GM19395 (cell line): ENCODE measurements around the gene TMEM88.

Experiments used
- ATAC-seq: cut with Tn5 transposase; IDR thresholded peaks from one replicate; pipeline ENCODE4 v1.9.1; 2021; ENCODE audit warnings: mild to moderate bottlenecking, moderate library complexity; ENCODE audit not compliant: unreplicated experiment

Gene TMEM88

DNA sequence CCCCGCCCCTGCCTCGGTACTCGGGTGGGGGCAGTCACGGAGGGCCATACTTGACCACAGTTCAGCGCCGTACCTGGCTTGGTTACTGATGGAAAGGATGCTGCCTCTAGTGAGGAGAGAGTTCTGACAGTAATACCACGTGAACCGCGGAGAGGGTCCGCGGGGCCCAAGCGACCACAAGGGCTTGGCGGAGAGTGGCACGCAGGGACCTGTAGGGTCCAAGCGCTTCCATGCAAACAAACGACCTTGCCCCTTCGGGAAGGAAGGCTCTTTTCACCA is 11.7 kb upstream of the TMEM88 start:
- ATAC-seq = no peak

DNA sequence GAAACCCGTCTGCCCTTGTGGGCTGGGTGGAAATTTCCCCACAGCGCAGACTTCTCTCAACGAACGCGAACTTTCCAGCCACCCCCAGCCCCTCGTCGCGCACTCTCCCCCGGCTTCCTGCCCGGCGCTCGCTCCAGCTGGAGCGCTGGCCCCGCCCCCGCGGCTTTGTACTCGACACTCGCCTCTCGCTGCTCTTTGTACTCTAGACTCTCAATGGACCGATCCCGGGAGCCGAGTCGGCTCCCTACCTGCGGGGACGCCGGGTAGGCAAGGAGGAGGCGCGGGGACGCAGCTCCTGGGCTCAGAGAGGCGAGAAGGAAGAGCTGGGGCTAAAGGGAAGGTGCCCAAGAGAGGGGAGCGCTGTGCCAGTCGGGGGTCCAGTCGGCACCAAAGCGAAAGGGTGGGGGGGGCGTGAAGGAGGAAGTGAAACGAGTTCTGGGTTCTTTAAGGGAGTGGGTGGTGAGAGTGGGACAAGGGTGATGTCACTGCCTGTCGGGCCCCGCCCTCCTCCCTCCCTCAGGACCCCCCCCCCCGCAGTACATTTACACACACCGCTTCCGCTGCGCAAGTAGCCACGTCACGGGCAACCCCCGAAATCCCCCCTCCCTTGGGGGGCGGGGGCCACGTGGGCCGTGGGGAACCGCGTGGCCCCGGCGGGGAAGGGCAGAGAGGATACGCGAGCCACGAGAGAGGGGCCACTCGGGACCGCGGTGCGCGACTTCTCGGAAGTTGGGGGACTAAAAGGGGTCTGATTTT is 11.2 kb upstream of the TMEM88 start:
- peak; percentile 33 for ATAC-seq

DNA sequence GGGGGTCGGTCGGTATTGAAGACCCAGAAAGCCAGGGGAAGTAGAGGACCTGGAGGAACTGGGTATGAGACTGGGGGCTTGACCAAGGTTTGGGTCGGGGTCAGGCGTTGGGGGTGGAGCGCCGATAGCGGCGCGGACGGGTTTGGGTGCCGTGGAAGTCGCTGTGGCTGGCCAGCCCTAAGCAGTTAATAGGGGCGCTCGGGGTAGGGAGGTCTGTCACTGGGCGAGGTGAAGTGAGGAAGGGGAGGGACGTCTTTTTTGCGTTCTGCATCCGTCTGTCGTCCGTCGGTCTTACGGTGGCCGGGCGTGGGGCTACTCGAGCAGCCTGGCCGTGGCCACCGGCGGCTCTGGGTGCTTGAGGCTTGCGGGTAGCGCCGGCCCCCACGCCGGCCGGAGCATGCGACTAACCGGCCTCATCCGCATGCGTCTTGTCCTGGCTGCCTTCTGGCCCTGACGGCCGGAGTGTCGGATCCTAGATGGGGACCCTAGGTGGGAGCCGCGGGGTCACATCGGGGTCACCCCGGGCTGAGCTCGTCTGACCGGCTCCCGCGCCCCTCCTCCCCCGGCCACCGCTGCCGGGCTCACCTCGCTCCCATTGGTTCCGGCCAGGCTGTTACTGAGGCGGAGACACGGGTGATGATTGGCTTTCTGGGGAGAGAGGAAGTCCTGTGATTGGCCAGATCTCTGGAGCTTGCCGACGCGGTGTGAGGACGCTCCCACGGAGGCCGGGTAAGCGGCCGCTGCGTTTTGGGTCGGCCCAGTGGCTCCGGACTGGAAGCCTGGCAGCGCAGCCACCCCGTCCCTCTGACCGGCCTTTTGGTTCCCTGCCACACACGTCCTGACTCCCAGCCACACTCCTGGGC is 10.3 kb upstream of the TMEM88 start:
- ATAC-seq = peak; percentile 52

DNA sequence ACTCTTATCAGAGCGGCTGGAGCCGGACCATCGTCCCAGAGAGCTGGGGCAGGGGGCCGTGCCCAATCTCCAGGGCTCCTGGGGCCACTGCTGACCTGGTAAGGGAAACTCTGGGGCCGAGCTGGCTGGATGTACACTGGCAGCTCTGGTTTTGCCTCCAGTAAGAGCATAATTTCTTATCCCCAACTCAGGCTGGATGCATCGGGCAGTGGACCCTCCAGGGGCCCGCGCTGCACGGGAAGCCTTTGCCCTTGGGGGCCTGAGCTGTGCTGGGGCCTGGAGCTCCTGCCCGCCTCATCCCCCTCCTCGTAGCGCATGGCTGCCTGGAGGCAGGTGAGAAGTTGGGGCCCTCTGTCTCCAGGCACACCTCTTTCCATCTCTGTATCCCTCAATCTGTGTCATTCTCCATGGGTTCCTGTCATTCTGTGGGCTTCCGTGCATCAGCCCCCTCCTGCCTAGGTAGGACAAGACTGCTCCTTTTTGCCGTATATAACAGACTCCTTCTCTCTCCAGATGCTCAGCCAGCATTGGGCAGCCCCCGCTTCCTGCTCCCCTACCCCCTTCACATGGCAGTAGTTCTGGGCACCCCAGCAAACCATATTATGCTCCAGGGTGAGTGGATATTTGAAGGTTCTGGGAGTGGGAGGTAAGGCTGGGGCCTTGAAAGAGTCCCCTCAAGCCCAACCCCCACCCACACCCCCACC is 9.4 kb upstream of the TMEM88 start:
- ATAC-seq = no peak

DNA sequence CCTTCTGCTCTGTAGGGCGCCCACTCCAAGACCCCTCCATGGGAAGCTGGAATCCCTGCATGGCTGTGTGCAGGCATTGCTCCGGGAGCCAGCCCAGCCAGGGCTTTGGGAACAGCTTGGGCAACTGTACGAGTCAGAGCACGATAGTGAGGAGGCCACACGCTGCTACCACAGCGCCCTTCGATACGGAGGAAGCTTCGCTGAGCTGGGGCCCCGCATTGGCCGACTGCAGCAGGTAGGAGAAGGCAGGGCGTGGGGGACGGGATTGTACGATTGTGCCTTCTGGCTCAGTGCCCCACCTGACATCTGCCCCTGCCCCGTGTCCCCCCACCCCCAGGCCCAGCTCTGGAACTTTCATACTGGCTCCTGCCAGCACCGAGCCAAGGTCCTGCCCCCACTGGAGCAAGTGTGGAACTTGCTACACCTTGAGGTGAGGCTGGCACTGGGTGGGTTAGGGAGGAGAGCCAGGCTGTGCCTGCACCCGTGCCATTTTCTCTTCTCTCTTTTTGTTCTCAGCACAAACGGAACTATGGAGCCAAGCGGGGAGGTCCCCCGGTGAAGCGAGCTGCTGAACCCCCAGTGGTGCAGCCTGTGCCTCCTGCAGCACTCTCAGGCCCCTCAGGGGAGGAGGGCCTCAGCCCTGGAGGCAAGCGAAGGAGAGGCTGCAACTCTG is 8.7 kb upstream of the TMEM88 start:
- ATAC-seq = no peak

DNA sequence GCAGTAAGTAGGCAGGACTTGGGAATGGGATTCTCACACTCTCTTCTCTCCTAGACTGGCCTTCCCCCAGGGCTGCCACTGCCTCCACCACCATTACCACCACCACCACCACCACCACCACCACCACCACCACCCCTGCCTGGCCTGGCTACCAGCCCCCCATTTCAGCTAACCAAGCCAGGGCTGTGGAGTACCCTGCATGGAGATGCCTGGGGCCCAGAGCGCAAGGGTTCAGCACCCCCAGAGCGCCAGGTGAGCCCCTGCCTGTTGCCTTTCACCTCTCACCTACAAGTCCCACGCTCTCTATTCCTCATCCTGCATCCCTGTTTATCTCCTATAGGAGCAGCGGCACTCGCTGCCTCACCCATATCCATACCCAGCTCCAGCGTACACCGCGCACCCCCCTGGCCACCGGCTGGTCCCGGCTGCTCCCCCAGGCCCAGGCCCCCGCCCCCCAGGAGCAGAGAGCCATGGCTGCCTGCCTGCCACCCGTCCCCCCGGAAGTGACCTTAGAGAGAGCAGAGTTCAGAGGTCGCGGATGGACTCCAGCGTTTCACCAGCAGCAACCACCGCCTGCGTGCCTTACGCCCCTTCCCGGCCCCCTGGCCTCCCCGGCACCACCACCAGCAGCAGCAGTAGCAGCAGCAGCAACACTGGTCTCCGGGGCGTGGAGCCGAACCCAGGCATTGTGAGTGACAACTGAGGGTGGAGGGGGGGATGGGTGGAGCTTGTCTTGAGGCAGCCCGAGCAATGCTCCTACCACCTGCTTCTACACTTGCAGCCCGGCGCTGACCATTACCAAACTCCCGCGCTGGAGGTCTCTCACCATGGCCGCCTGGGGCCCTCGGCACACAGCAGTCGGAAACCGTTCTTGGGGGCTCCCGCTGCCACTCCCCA is 7.9 kb upstream of the TMEM88 start:
- ATAC-seq = no peak

DNA sequence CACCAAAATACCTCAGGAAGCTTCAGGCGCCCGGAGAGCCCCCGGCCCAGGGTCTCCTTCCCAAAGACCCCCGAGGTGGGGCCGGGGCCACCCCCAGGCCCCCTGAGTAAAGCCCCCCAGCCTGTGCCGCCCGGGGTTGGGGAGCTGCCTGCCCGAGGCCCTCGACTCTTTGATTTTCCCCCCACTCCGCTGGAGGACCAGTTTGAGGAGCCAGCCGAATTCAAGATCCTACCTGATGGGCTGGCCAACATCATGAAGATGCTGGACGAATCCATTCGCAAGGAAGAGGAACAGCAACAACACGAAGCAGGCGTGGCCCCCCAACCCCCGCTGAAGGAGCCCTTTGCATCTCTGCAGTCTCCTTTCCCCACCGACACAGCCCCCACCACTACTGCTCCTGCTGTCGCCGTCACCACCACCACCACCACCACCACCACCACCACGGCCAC is 6.7 kb upstream of the TMEM88 start:
- ATAC-seq = no peak

DNA sequence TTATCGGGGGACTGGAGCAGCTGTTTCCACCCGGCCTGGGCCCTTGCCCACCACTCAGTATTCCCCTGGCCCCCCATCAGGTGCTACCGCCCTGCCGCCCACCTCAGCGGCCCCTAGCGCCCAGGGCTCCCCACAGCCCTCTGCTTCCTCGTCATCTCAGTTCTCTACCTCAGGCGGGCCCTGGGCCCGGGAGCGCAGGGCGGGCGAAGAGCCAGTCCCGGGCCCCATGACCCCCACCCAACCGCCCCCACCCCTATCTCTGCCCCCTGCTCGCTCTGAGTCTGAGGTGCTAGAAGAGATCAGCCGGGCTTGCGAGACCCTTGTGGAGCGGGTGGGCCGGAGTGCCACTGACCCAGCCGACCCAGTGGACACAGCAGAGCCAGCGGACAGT is 6.1 kb upstream of the TMEM88 start:
- ATAC-seq = no peak

DNA sequence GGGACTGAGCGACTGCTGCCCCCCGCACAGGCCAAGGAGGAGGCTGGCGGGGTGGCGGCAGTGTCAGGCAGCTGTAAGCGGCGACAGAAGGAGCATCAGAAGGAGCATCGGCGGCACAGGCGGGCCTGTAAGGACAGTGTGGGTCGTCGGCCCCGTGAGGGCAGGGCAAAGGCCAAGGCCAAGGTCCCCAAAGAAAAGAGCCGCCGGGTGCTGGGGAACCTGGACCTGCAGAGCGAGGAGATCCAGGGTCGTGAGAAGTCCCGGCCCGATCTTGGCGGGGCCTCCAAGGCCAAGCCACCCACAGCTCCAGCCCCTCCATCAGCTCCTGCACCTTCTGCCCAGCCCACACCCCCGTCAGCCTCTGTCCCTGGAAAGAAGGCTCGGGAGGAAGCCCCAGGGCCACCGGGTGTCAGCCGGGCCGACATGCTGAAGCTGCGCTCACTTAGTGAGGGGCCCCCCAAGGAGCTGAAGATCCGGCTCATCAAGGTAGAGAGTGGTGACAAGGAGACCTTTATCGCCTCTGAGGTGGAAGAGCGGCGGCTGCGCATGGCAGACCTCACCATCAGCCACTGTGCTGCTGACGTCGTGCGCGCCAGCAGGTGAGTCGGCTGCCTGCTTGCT is 5.6 kb upstream of the TMEM88 start:
- ATAC-seq = no peak

DNA sequence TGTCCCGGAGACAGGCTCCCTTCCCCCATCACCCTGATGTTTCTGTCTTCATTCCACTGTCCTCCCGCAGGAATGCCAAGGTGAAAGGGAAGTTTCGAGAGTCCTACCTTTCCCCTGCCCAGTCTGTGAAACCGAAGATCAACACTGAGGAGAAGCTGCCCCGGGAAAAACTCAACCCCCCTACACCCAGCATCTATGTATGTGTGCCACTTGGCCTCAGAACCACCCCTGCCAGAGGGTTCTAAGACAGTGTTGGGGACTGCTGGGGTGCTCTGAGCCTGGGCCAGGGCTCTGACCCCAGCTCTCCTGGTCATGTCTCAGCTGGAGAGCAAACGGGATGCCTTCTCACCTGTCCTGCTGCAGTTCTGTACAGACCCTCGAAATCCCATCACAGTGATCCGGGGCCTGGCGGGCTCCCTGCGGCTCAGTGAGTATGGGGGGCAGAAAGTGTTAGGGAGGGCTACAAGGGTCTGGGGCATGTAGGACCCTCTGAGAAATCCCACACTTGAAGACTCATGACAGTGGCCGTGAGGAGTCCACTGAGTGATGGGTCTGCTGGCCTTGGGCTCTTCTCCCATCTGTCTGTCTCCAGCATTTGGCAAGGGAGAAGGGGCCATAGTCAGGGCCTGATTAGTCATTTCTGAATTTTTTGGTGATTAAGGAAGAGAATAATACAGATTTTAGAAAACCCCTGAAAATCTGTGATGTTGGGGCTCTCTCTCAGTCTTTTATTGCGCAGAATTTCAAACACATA is 4.9 kb upstream of the TMEM88 start:
- no peak for ATAC-seq

DNA sequence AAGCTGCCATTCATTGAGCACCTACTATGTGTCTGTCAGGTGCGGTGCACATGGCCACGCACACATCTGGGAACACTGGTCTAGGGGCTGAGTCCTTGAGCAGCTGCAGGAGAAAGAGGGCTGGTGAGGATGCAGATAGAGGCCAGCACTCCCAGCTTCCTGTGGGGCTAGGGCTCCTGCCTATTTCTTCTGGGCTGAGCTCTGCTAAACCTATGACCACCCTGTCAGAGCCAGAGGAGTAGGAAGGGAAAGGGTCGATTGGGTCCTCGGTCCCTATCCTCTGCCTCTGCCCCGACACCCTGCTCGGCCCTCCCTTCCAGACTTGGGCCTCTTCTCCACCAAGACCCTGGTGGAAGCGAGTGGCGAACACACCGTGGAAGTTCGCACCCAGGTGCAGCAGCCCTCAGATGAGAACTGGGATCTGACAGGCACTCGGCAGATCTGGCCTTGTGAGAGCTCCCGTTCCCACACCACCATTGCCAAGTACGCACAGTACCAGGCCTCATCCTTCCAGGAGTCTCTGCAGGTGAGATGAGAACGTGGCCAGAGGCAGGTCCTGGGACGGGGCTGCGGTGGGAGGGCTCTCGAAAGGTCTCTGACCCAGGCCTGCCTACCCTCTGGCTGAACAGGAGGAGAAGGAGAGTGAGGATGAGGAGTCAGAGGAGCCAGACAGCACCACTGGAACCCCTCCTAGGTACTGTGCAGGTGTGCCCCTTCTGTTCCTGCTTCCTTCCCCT is 4.0 kb upstream of the TMEM88 start:
- no peak for ATAC-seq

DNA sequence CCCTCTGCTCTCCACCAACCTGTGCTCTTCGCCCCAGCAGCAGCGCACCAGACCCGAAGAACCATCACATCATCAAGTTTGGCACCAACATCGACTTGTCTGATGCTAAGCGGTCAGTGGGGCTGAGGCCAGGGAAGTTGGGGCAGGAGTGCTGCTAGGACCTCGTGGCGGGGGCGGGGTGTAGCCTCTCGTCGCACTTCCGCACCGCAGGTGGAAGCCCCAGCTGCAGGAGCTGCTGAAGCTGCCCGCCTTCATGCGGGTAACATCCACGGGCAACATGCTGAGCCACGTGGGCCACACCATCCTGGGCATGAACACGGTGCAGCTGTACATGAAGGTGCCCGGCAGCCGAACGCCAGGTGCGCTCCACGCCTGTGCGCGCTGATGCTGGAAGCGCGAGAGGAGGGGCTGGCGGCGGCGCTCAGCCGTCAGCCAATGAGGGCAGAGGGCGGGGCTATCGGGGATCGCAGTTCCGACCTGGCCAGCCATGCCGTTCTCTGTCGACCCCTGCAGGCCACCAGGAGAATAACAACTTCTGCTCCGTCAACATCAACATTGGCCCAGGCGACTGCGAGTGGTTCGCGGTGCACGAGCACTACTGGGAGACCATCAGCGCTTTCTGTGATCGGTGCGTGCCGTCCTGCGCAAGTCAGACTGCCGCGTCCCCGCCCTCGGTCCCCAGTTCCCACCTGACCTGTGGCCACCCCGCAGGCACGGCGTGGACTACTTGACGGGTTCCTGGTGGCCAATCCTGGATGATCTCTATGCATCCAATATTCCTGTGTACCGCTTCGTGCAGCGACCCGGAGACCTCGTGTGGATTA is 3.2 kb upstream of the TMEM88 start:
- peak; percentile 75 for ATAC-seq

DNA sequence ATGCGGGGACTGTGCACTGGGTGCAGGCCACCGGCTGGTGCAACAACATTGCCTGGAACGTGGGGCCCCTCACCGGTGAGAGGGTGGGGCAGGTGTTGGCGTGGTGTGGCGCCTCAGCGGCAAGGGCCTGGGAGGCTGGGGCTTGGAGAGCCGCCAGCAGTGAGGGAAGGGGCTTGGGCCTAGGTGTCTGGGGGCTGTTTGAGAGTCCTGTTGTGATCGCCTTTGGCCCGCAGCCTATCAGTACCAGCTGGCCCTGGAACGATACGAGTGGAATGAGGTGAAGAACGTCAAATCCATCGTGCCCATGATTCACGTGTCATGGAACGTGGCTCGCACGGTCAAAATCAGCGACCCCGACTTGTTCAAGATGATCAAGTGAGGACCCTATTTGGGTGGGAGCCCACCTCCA is 2.6 kb upstream of the TMEM88 start:
- no peak for ATAC-seq

DNA sequence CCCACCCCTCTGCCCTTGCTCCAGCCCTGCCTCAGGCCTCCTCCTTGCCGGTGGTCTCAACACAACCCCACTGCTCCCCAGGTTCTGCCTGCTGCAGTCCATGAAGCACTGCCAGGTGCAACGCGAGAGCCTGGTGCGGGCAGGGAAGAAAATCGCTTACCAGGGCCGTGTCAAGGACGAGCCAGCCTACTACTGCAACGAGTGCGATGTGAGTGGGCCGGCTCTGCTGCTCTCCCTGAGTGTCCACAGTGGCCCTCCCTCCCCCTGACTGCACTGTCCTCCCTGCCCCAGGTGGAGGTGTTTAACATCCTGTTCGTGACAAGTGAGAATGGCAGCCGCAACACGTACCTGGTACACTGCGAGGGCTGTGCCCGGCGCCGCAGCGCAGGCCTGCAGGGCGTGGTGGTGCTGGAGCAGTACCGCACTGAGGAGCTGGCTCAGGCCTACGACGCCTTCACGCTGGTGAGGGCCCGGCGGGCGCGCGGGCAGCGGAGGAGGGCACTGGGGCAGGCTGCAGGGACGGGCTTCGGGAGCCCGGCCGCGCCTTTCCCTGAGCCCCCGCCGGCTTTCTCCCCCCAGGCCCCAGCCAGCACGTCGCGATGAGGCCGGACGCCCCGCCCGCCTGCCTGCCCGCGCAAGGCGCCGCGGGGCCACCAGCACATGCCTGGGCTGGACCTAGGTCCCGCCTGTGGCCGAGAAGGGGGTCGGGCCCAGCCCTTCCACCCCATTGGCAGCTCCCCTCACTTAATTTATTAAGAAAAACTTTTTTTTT is 1.8 kb upstream of the TMEM88 start:
- no peak for ATAC-seq

DNA sequence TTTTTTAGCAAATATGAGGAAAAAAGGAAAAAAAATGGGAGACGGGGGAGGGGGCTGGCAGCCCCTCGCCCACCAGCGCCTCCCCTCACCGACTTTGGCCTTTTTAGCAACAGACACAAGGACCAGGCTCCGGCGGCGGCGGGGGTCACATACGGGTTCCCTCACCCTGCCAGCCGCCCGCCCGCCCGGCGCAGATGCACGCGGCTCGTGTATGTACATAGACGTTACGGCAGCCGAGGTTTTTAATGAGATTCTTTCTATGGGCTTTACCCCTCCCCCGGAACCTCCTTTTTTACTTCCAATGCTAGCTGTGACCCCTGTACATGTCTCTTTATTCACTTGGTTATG is 1.2 kb upstream of the TMEM88 start:
- no peak for ATAC-seq

DNA sequence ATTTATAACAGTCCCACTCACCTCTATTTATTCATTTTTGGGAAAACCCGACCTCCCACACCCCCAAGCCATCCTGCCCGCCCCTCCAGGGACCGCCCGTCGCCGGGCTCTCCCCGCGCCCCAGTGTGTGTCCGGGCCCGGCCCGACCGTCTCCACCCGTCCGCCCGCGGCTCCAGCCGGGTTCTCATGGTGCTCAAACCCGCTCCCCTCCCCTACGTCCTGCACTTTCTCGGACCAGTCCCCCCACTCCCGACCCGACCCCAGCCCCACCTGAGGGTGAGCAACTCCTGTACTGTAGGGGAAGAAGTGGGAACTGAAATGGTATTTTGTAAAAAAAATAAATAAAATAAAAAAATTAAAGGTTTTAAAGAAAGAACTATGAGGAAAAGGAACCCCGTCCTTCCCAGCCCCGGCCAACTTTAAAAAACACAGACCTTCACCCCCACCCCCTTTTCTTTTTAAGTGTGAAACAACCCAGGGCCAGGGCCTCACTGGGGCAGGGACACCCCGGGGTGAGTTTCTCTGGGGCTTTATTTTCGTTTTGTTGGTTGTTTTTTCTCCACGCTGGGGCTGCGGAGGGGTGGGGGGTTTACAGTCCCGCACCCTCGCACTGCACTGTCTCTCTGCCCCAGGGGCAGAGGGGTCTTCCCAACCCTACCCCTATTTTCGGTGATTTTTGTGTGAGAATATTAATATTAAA is 638 bp upstream of the TMEM88 start:
- ATAC-seq = no peak
